Measurements from ENCODE around the gene TNRC6A. TPM values are rescaled to one million over a fixed set of nuclear protein-coding genes. Genes with fewer than 3 reads are reported as not detected.
"Not testable (repeated sequence)": the region's sequence is repeated elsewhere in the genome, so short reads cannot be mapped to it uniquely, and the experiment has no call there.

TNRC6A gene
- total RNA-seq, 2 experiments from 2014 or later: 27.7 to 28.9 TPM

DNA sequence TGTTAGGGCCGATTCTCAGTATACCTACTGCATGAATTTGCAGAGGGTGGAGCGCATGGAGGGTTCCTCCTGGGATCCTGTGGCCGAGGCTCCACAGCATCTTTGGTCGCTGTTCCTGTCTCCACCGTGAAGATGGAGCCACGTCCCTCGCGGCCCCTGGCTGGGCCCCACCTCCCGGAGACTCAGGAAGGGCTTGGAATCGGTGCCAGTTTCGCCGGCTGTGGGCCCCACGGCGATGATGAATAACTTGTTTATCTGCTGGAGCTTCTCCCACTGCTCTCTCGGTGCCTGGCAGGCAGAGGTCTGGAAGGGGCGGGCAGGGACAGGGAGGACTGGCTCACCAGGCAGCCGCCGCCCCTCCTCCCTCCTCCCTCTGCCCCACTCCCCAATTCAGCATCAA is 124.4 kb downstream of the TNRC6A start:
- Mint-ChIP-seq H3K4me3 (no peak overlapping the region), H3K27me3 (peaks cover 2% of the 10 kb centered on the region), H3K36me3 (ENCODE audit: low read depth) (no peaks in the 10 kb centered on the region), H3K27ac (no peak overlapping the region), H3K4me1 (ENCODE audit: low read depth) (peaks cover 9% of the 10 kb centered on the region), H3K9me3 (no peaks in the 10 kb centered on the region)
- ChIA-PET CTCF (interaction anchor here (1.2 kb wide), 1 partner anchor 119 kb away, joined by 3 read pairs; no protein-coding TSS in a partner anchor), POLR2A (no interaction called here)
- ATAC-seq (no peak), DNase-seq (no peak)
- intact Hi-C loops (cut with micrococcal nuclease): no loop called here
- TF ChIP-seq, protein P1, sequence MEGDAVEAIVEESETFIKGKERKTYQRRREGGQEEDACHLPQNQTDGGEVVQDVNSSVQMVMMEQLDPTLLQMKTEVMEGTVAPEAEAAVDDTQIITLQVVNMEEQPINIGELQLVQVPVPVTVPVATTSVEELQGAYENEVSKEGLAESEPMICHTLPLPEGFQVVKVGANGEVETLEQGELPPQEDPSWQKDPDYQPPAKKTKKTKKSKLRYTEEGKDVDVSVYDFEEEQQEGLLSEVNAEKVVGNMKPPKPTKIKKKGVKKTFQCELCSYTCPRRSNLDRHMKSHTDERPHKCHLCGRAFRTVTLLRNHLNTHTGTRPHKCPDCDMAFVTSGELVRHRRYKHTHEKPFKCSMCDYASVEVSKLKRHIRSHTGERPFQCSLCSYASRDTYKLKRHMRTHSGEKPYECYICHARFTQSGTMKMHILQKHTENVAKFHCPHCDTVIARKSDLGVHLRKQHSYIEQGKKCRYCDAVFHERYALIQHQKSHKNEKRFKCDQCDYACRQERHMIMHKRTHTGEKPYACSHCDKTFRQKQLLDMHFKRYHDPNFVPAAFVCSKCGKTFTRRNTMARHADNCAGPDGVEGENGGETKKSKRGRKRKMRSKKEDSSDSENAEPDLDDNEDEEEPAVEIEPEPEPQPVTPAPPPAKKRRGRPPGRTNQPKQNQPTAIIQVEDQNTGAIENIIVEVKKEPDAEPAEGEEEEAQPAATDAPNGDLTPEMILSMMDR (IDR thresholded peaks at IDR 0.05): no peak

DNA sequence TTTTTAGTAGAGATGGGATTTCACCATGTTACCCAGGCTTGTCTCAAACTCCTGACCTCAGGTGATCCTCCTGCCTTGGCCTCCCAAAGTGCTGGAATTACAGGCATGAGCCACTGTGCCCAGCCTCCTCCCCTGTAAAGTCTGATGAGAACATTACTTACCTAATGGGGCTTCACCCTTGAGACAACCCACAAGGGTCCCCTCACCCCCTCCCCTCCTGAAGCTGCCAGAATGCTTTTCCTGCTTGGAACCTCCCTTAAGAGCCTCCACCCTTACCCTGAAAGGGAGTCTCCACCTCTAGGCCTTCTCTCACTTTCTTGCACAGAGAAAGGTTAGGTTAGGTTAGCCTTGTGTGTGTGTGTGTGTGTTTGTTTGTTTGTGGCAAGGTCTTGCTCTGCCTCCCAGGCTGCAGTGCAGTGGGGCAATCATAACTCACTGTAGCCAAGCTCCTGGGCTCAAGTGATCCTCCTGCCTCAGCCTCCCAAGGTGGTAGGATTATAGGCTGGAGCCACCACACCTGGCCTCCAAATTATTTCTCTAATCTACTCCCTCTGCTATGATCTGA is 125.2 kb downstream of the TNRC6A start:
- TF ChIP-seq, protein P1 (IDR thresholded peaks at IDR 0.05): no peak
- ChIA-PET CTCF (interaction anchor here (1.2 kb wide), 1 partner anchor 118 kb away, joined by 3 read pairs; no protein-coding TSS in a partner anchor), POLR2A (no interaction called here)
- H3K4me3 Mint-ChIP-seq: no peak overlapping the region
- intact Hi-C loops (cut with micrococcal nuclease): no loop called here
- H3K27me3 Mint-ChIP-seq: peaks cover 2% of the 10 kb centered on the region
- no peaks in the 10 kb centered on the region for H3K9me3 Mint-ChIP-seq
- ATAC-seq: no peak
- H3K36me3 Mint-ChIP-seq (ENCODE audit: low read depth): no peaks in the 10 kb centered on the region
- no peak for DNase-seq
- H3K4me1 Mint-ChIP-seq (ENCODE audit: low read depth): peaks cover 9% of the 10 kb centered on the region
- no peak overlapping the region for H3K27ac Mint-ChIP-seq

DNA sequence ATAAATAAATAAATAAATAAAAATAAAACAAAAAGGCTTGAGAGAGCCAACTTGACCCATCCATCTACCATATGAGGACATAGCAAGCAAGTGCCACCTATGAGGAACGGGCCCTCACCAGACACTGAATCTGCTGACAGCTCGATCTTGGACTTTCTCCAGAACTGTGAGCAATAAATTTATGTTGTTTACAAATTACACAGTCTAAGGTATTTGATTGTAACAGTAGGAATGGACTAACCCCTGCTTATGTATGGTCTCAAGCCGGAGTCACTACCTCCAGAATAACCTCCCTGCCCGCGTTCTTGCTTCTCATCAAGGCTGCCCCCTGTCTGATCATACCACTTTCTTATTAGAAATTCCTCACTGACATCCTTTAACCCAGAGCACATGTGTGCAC is 126.2 kb downstream of the TNRC6A start:
- intact Hi-C loops (cut with micrococcal nuclease): no loop called here
- Mint-ChIP-seq H3K4me3 (no peak overlapping the region), H3K27ac (no peak overlapping the region), H3K36me3 (ENCODE audit: low read depth) (no peaks in the 10 kb centered on the region), H3K4me1 (ENCODE audit: low read depth) (peaks cover 9% of the 10 kb centered on the region), H3K9me3 (no peaks in the 10 kb centered on the region), H3K27me3 (peaks cover 2% of the 10 kb centered on the region)
- DNase-seq: no peak
- TF ChIP-seq, protein P1 (IDR thresholded peaks at IDR 0.05): no peak
- ATAC-seq: no peak
- CTCF ChIA-PET: no interaction called here
- POLR2A ChIA-PET: no interaction called here

DNA sequence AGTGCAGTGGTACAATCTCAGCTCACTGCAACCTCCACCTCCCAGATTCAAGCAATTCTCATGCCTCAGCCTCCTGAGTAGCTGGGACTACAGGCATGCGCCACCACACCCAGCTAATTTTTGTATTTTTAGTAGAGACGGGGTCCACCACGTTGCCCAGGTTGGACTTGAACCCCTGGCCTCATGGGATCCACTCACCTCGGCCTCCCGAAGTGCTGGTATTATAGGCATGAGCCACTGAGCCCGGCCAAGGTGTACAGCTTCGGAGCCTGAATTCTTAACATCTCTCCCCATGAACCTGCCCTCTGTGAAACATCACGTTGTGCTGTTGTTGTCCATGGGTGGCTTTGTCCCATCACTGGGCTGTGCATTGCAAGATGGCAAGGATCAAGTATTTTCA is 127.4 kb downstream of the TNRC6A start:
- H3K4me1 Mint-ChIP-seq (ENCODE audit: low read depth); POLR2A ChIA-PET; H3K36me3 Mint-ChIP-seq (ENCODE audit: low read depth); H3K27ac Mint-ChIP-seq; ATAC-seq; DNase-seq; H3K4me3 Mint-ChIP-seq; H3K9me3 Mint-ChIP-seq; CTCF ChIA-PET; H3K27me3 Mint-ChIP-seq; intact Hi-C loops (cut with micrococcal nuclease): not testable (repeated sequence)

DNA sequence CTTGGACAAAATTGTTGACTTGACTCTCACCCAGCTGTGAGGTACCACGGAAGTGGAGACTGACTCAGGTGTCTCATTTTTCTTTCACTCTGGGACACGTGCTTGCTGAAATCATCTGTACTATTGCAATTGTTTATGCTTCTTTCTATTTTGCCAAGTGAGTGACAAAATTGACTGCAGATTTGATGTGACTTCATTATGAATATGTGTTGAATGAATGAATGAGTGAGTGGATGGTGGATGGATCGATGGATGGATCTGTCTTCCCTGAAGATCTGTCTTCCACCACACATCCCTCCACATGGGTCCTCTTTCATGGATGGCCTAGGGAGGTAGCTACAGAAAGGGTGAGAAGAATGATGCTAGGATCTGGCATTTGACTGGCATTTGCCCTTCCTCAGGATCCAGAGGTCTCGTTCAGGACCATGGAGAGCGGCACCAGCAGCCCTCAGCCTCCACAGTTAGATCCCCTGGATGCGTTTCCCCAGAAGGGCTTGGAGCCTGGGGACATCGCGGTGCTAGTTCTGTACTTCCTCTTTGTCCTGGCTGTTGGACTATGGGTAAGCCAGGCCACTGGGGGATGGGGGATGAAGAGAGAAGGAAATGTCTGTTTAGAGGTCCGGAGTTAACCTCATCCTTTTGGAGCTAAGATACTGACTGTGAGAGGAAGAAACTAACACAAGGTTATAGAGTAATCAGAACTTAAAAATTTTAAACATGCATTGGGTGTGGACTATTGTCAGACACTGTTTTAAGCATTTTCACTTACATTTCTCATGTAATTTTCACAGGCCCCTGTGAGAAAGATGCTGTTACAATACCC is 129.0 kb downstream of the TNRC6A start:
- Mint-ChIP-seq H3K27ac (no peak overlapping the region), H3K9me3 (peaks cover 2% of the 10 kb centered on the region), H3K36me3 (ENCODE audit: low read depth) (no peaks in the 10 kb centered on the region), H3K4me1 (ENCODE audit: low read depth) (no peaks in the 10 kb centered on the region), H3K4me3 (no peak overlapping the region), H3K27me3 (peaks cover 2% of the 10 kb centered on the region)
- CTCF ChIA-PET: no interaction called here
- DNase-seq: peak; percentile 67
- TF ChIP-seq, protein P1 (IDR thresholded peaks at IDR 0.05): no peak
- POLR2A ChIA-PET: no interaction called here
- no peak for ATAC-seq
- intact Hi-C loops (cut with micrococcal nuclease): no loop called here

Data from activated CD8-positive, alpha-beta T cell treated with anti-CD3 and anti-CD28 coated beads for 36 hours (primary cell).